Measurements from ENCODE around the gene LIMA1.

DNA sequence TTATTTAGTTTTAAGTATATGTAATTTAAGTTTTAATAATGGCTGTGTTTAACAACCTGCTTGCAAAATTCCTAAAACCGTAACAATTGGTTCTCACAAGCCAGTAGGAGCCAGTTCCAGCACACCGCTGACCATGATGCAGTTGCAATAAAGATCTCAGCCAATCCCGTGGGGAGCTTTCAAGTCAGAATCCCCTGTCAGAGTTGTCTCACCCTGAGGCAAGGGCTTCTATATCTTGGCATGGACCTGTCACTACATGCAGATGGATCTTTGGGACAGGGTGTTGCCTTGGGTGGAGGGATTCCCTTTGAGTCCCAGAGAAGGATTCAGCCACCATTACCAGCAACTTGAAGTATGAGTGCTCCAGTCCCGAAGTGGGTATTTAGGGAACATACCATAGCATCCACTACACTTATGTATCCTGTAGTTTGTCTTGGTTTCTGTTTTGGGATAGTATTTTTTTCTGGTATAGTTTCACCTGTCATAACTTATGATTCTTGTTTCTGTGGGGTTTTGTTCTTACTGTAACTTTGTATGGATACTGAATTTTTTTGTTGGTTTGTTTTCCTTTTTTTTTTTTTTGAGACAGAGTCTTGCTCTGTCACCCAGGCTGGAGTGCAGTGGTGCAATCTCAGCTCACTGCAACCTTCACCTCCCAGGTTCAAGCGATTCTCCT is 30.1 kb upstream of the LIMA1 start:
- TF ChIP-seq, protein P1, sequence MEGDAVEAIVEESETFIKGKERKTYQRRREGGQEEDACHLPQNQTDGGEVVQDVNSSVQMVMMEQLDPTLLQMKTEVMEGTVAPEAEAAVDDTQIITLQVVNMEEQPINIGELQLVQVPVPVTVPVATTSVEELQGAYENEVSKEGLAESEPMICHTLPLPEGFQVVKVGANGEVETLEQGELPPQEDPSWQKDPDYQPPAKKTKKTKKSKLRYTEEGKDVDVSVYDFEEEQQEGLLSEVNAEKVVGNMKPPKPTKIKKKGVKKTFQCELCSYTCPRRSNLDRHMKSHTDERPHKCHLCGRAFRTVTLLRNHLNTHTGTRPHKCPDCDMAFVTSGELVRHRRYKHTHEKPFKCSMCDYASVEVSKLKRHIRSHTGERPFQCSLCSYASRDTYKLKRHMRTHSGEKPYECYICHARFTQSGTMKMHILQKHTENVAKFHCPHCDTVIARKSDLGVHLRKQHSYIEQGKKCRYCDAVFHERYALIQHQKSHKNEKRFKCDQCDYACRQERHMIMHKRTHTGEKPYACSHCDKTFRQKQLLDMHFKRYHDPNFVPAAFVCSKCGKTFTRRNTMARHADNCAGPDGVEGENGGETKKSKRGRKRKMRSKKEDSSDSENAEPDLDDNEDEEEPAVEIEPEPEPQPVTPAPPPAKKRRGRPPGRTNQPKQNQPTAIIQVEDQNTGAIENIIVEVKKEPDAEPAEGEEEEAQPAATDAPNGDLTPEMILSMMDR (IDR thresholded peaks at IDR 0.05), result no peak
- TF ChIP-seq POLR2A (IDR thresholded peaks at IDR 0.05), result no peak

All from body of pancreas (tissue), 4 donors.